ENCODE results near the gene PSMD11.

DNA sequence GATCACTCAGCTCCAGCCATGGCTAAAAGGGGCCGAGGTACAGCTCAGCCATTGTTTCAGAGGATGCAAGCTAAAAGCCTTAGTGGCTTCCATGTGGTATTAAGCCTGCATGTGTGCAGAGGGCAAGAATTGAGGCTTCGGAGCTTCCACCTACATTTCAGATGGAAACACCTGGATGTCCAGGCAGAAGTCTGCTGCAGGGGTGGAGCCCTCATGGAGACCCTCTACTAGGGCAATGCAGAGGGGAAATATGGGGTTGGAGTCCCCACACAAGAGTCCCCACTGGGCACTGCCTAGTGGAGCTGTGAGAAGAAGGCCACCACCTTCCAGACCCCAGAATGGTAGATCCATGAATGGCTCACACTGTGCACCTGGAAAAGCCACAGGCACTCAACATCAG lies 14.7 kb upstream of the PSMD11 start:
- no peak for TF ChIP-seq EZH2phosphoT487 (IDR thresholded peaks at IDR 0.05; ENCODE audit: insufficient read depth, low read depth)
- TF ChIP-seq EZH2 (IDR thresholded peaks at IDR 0.05; ENCODE audit: insufficient read depth, poor library complexity, severe bottlenecking): no peak

Data from GM23248 (cell line).